GM12874 (cell line): ENCODE measurements around the gene RAB40A.

ENCODE experiments used
- TF ChIP-seq, protein P1 (sequence below): IDR thresholded peaks from 2 replicates; pipeline ENCODE4 v1.5.1; 2011; ENCODE audit warnings: low read depth, mild to moderate bottlenecking, control low read depth, low read length, moderate library complexity; ENCODE audit not compliant: insufficient read depth

The RAB40A gene

DNA sequence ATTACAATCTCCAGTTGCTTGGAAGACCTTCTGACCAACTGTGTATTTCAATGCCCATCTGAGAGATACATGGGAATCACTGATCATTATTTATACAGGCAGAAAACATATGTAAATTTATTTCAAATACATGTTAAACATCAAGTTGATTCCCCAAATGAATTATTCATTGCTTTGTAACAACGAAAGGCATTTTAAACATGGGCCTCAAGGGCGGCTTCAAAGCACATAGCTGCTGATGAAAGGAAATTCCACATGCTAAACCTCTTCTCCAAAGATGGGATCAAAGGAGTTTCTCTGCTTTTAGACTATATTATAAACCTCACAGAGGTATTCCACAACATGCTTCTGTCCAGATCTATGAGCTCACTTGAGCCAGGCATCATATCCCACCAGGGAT lies 4.3 kb upstream of the RAB40A start:
- TF ChIP-seq, protein P1, sequence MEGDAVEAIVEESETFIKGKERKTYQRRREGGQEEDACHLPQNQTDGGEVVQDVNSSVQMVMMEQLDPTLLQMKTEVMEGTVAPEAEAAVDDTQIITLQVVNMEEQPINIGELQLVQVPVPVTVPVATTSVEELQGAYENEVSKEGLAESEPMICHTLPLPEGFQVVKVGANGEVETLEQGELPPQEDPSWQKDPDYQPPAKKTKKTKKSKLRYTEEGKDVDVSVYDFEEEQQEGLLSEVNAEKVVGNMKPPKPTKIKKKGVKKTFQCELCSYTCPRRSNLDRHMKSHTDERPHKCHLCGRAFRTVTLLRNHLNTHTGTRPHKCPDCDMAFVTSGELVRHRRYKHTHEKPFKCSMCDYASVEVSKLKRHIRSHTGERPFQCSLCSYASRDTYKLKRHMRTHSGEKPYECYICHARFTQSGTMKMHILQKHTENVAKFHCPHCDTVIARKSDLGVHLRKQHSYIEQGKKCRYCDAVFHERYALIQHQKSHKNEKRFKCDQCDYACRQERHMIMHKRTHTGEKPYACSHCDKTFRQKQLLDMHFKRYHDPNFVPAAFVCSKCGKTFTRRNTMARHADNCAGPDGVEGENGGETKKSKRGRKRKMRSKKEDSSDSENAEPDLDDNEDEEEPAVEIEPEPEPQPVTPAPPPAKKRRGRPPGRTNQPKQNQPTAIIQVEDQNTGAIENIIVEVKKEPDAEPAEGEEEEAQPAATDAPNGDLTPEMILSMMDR = no peak

DNA sequence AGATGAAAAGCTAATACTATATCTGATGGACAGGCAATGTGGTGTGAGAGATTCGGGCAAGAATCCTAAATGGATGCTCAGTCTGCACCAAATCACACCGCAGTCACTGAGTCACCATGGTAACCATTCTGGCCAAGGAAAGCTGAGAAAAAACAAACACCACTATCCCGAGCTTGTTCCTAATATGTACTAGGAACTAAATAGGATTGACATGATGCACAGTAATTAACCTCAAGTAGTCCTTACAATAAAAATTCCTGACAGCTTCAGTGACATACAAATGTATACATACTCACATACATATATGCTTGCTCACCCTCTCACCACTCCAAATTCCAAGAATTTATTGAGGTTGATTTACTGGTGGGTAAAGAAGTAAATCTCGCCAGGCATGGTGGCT lies 1.1 kb upstream of the RAB40A start:
- TF ChIP-seq, protein P1 = no peak

DNA sequence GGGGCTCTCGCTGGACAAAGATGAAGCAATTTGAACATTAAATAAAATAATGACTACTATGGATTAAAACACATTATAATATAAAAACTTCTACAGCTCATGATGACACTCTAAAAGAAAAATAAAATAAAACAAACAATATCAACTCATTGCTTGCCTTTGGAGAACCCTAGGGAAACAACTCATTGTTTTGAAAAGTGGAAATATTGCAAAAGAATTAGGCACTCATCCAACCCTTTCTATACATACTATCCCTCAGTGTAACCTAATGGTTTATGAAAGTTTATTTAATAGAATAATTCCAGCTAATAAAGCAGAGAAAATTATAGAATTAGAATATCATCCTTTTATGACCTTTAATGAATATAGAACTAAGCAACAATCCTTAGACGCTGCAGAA lies 718 bp downstream of the RAB40A start:
- TF ChIP-seq, protein P1 = no peak

DNA sequence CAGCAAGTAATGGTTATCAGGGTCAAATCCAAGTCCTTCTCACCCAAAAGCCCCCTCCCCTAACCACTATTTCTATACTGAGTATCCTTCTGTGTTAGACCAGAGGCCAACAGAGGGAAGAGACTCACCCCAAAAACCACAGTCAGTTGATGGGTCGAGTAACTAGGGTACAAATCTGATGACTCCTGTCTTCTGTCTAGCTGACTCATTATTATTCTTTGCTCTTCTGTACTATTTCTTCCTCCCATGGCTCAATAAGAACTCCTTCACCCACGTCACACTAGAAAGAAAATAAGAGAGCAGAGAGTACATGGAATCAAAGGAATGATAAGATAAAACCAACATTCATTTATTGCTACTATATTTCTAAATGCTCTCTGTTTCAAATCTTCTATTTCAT lies 2.0 kb downstream of the RAB40A start:
- TF ChIP-seq, protein P1 = no peak

DNA sequence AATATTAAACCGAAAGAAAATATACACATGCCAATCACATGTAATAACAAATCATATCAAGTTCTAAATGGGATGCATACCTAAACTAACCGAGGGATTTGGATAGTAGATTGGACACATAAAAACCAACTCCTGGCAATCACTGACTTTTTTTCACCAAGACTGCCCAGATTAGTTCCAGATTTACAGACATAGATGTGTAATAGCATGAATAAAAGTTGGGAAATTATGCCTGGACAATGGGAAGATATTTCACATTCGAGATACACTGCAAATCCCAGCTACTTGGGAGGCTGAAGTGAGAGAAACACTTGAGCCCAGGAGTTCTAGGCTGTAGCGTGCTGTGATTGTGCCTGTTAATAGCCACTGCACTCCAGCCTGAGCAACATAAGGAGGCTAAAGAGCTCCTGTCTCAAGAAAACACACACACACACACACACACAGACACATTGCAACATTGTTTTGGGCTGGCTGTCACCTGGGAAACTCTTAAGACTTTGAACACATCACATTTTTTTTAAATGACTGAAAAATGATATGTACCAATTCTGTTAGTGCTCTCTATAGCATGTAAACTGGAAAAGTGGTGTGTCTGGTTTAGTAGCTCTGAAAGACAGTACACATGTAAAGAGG lies 5.7 kb downstream of the RAB40A start:
- TF ChIP-seq, protein P1 = no peak

DNA sequence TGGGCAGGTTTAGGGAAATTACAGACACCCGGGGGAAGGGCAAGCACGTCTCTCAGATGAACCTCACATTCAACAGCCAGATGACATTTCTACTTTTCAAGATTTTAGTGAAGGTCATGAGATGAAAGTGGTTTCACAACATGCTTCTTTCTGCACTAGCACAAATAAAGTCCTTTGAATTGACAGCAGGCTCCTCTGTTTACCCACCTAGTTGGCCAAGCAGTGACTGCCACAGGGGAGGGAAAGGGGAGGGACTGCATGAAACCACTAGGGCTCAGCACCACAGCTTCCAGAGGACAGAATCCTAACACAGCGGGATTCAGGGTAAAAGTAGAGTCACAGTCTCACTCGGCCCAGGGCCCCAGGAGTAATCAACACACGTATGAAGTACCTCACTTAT lies 6.2 kb downstream of the RAB40A start:
- TF ChIP-seq, protein P1 = no peak

DNA sequence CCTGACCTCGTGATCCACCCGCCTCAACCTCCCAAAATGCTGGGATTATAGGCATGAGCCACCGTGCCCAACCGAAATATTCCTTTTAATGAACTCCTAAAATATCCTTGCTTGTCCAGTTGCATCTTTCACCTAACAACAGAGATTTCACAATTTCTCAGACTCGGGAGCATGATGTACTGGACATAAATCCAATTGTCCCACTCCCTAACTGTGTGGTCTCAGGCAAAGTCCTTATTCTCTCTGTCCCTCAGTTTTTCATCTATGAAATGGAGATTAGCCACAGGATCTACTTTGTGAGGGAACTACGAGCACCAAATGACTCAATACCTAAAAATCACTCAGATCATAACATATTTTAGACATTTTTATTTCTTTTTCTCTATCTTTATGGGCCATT lies 9.3 kb downstream of the RAB40A start:
- TF ChIP-seq, protein P1 = no peak
